ENCODE measurements around the gene TMEM255A.

The TMEM255A gene

GRCh38 chrX:120306630-120307029 is 4.6 kb downstream of the TMEM255A start:
- H3K4me3 ChIP-seq (ENCODE audit: low read depth, low read length) = no peak overlapping the region
- TF ChIP-seq, protein P1, sequence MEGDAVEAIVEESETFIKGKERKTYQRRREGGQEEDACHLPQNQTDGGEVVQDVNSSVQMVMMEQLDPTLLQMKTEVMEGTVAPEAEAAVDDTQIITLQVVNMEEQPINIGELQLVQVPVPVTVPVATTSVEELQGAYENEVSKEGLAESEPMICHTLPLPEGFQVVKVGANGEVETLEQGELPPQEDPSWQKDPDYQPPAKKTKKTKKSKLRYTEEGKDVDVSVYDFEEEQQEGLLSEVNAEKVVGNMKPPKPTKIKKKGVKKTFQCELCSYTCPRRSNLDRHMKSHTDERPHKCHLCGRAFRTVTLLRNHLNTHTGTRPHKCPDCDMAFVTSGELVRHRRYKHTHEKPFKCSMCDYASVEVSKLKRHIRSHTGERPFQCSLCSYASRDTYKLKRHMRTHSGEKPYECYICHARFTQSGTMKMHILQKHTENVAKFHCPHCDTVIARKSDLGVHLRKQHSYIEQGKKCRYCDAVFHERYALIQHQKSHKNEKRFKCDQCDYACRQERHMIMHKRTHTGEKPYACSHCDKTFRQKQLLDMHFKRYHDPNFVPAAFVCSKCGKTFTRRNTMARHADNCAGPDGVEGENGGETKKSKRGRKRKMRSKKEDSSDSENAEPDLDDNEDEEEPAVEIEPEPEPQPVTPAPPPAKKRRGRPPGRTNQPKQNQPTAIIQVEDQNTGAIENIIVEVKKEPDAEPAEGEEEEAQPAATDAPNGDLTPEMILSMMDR (IDR thresholded peaks at IDR 0.05; ENCODE audit: low read depth, low read length) = no peak

DNA sequence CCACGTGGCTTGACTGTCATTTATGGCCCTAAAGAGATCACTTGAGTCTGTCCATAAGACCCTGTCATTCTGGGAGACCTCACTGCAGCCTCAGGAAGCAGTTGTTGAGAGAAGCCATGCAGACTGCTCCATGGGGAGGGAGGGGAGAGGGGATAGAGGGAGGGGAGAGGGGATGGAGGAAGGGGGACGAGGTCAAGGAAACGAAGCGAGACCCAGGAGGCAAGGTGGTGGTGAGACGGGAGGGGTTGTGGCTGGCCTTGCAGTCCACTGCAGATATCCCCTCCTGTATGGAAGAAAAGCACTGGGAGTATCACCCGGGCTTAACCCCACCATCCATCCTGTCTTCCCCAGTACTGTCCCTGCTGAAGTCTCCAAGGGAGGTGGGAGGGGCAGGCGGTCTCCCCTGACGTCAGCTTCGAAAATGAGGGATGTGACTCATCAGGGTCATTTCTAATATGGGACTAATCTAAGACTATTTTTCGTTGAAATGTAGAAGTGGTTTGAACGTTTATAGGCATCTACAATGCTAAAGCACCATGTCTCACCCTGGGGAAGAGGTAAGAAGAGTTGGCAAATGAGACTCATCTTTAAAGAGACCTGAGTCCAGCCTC is 5.6 kb downstream of the TMEM255A start:
- H3K4me3 ChIP-seq (ENCODE audit: low read depth, low read length) = no peak overlapping the region
- TF ChIP-seq, protein P1 (IDR thresholded peaks at IDR 0.05; ENCODE audit: low read depth, low read length) = no peak

GRCh38 chrX:120304256-120304655 is 7.0 kb downstream of the TMEM255A start:
- TF ChIP-seq, protein P1 (IDR thresholded peaks at IDR 0.05; ENCODE audit: low read depth, low read length) = no peak
- H3K4me3 ChIP-seq (ENCODE audit: low read depth, low read length) = no peak overlapping the region

DNA sequence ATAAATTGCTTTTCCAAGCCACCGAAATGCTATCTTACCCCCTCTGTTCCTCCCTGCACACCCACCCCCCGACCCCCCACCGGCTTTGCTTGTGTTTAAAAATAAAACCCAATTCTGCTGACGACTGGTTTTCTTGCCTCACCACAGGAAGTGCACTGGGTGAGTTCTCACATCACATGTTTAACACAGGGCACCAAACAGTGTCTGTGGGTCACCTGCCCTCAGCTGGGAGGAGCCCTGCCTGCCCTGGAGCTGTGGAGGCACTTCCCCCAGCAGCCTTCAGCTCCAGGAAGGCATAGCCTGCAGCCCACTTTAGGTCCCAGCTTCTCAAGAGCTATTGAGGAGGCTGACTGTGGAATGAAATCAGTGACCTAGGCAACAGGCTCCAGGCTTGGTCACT is 8.8 kb downstream of the TMEM255A start:
- TF ChIP-seq, protein P1 (IDR thresholded peaks at IDR 0.05; ENCODE audit: low read depth, low read length) = no peak
- H3K4me3 ChIP-seq (ENCODE audit: low read depth, low read length) = no peak overlapping the region

GRCh38 chrX:120301960-120302359 is 9.3 kb downstream of the TMEM255A start:
- H3K4me3 ChIP-seq (ENCODE audit: low read depth, low read length) = no peak overlapping the region
- TF ChIP-seq, protein P1 (IDR thresholded peaks at IDR 0.05; ENCODE audit: low read depth, low read length) = no peak

DNA sequence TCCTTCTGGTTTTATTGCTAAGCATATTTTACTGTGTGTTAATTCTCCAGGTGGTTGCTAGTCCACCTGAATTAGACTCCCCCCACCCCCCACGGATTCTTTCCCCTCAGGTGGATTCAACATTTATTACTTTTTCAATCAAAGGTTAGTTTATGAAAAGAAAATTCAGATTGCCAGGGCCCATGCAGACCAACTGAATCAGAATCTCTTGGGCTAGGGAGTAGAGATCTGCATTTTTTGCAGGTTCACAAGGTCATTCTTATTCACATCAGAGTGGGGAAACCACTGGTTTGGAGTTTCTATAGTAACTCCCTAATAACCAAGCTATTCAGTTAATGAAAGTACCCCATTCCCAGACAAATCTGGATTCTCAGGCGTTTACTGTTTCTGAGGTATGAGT is 9.8 kb downstream of the TMEM255A start:
- H3K4me3 ChIP-seq (ENCODE audit: low read depth, low read length) = no peak overlapping the region
- TF ChIP-seq, protein P1 (IDR thresholded peaks at IDR 0.05; ENCODE audit: low read depth, low read length) = no peak

- no peak overlapping the region for H3K4me3 ChIP-seq (ENCODE audit: low read depth, low read length)
Measured at GRCh38 chrX:120299928-120300327, 11.3 kb downstream of the TMEM255A start.

More at GRCh38 chrX:120299928-120300327, 11.3 kb downstream of the TMEM255A start:
- TF ChIP-seq, protein P1 (IDR thresholded peaks at IDR 0.05; ENCODE audit: low read depth, low read length) = no peak
